GM13976 (cell line): ENCODE results near the gene CNIH3.

ENCODE experiments used
- DNase-seq: peaks from one replicate; pipeline ENCODE4 v3.0.0; 2012; ENCODE audit warnings: low spot score
- in situ Hi-C: fragments of 300-500 bp; cut with MboI; formaldehyde crosslinking; loops from one replicate; pipeline ENCODE4 v1.12.0; 2022; ENCODE audit warnings: low sequenced_read_pairs, mixed read lengths, inconsistent platforms; ENCODE audit not compliant: unreplicated experiment
- TF ChIP-seq, protein P1 (sequence below): IDR thresholded peaks from 2 replicates; pipeline ENCODE4 v1.5.1; 2012; ENCODE audit warnings: borderline replicate concordance, mild to moderate bottlenecking; ENCODE audit not compliant: insufficient read depth; ENCODE audit errors: extremely low read depth, missing control alignments, control extremely low read depth

Gene CNIH3

DNA sequence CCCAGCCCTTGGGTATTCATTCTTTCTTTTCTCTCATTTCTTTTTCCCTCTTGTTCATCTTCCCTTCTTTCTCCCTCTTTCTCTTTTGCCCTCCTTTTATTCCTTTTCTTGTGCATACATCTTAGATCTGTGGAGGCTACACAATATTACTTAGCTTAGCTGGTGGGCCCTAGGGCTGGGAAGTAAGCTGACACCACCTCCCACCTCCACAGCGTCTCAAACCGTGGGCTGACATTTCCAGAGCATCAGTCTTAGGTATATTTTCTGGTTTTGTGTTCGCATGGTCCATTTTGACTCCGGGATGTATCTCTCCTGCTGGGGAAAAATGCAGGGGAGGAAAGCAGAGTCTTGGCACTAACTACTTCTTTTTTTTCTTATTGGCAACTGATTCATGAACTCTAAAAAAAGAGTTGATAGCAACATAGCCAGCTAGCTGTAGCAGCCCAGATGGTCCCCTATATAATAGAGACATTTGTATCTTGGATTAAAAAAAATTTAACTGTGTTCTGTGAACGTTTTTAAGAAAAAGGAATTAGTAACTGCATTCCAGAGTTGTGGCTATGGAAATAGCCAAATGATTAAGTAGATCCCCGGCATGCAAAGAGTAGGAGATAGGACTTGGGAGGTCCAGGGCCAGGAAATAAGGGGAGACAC lies 15.5 kb downstream of the CNIH3 start:
- in situ Hi-C loops: loop anchor here (10.0 kb wide), 1 partner anchor 117 kb away; no protein-coding TSS in a partner anchor
- TF ChIP-seq, protein P1, sequence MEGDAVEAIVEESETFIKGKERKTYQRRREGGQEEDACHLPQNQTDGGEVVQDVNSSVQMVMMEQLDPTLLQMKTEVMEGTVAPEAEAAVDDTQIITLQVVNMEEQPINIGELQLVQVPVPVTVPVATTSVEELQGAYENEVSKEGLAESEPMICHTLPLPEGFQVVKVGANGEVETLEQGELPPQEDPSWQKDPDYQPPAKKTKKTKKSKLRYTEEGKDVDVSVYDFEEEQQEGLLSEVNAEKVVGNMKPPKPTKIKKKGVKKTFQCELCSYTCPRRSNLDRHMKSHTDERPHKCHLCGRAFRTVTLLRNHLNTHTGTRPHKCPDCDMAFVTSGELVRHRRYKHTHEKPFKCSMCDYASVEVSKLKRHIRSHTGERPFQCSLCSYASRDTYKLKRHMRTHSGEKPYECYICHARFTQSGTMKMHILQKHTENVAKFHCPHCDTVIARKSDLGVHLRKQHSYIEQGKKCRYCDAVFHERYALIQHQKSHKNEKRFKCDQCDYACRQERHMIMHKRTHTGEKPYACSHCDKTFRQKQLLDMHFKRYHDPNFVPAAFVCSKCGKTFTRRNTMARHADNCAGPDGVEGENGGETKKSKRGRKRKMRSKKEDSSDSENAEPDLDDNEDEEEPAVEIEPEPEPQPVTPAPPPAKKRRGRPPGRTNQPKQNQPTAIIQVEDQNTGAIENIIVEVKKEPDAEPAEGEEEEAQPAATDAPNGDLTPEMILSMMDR: no peak
- no peak for DNase-seq

DNA sequence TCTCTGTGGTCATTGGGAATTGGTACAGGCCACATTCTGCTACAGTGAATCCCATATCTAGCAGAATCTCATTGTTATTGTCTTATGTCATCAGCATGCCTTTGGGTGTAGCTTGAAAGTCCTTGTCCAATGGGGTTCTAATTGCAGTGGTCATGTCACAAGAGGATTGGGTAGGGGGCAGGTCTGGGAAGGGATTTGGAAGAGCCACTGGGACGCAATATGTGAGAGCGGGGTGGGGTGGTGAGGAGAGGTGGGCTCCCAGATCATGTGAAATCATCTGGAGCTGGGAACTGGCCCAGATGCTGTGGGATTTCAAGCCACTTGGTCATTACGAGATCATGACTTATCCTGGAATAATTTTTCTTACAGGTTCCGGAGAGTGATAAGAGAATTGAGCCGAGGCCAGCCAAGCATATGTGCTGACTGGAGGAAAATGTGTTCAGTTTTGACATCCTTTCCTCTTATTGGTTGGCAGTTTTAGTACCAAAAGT lies 16.3 kb downstream of the CNIH3 start:
- in situ Hi-C loops: loop anchor here (10.0 kb wide), 1 partner anchor 118 kb away; no protein-coding TSS in a partner anchor
- TF ChIP-seq, protein P1: no peak
- DNase-seq: no peak

DNA sequence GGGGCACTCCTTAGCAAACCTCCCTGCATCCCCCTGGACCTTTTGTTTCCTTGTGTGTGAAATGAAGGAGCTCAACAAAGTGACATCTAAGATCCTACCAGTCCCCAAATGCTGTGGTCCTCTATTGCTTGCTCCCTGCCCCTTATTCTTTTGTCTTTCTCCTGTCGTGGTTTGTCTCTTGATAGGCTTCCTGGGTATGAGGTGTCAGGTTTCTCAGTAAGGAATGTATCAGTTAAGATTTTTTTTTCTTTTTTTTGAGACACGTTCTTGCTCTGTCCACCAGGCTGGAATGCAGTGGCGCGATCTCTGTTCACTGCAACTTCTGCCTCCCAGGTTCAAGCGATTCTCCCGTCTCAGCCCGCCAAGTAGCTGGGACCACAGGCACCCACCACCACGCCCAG lies 16.8 kb downstream of the CNIH3 start:
- in situ Hi-C loops: loop anchor here (10.0 kb wide), 1 partner anchor 118 kb away; no protein-coding TSS in a partner anchor
- no peak for DNase-seq

DNA sequence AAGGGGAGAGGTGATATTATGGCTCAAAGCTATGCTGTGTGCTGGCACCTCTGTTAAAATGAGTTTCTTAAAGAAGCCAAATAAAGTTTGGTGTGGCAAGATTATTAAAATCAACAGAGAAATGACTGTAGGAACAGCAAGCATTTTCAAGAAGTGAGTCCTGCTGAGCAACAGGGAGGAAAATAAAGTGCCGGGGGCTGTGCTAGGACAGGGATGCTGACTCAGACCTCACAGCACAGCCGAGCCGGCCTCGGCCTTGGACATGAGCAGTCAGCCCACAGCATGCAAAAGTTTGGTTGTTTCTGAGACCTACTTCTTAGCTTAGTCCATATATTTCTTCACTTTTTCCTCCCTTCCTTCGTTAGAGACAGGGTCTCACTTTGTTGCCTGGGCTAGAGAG lies 19.2 kb downstream of the CNIH3 start:
- DNase-seq: no peak
- in situ Hi-C loops: loop anchor here (10.0 kb wide), 1 partner anchor 121 kb away; no protein-coding TSS in a partner anchor
- TF ChIP-seq, protein P1: no peak

More for the DNA sequence above, 16.8 kb downstream of the CNIH3 start:
- TF ChIP-seq, protein P1: no peak

DNA sequence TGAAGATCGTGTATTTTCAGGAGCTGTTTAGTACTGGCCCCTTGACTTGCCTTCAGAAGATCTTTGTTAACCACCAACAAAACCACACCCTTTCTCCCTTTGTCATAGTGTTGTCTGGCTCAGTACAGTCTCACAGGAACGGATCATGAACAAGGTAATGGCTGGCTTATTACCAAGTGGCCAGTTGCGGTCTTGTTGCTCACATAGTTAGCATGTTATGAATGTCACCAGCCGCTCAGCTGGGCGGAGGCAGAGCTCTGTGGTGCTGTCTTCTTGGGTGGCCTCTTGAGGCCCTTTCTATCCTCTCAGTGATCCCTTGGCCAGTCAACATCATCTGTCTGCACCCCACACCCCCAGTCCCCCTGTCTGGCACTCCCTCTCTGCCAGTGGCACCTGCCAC lies 21.4 kb downstream of the CNIH3 start:
- no peak for DNase-seq
- in situ Hi-C loops: loop anchor here (10.0 kb wide), 1 partner anchor 123 kb away; no protein-coding TSS in a partner anchor
- TF ChIP-seq, protein P1: no peak

DNA sequence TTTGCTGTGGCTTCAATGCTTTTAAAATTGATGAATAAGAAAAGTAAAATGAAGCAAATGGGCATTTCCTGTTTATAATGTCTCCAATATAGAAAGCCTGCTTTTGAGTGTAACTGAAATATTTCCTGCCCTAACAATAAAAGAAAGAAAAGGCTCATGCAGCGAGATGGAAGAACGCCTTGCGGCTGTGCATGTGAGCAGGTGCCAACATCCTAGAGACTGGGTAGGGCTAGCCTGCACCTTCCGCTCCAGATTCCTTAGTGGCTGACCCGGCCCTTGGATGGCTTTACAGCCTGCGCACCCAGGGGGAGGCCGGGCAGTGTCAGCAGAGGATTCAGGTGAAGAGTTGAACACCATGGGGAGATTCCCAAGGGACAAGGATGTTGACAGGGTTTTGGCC lies 21.8 kb downstream of the CNIH3 start:
- in situ Hi-C loops: loop anchor here (10.0 kb wide), 1 partner anchor 123 kb away; no protein-coding TSS in a partner anchor
- DNase-seq: no peak
- TF ChIP-seq, protein P1: no peak
